T47D (cell line): ENCODE measurements around the gene EGF.

Experiments used
- DNase-seq, 2 experiments: peaks; one replicate each; pipeline versions ENCODE4 v3.0.0 to v3.0.0-alpha.2; 2011 to 2012; ENCODE audit warnings: low read depth in 1 of 2, low spot score in 1 of 2
- JUND ChIP-seq: IDR thresholded peaks from 2 replicates; pipeline ENCODE4 v1.6.1; 2012; ENCODE audit warnings: low read depth
- in situ Hi-C: cut with HindIII; loops from 2 replicates; pipeline ENCODE4 v1.10.0; 2016; ENCODE audit warnings: low sequenced_read_pairs, low pct_unique_long_range_greater_than_20kb

Gene EGF

GRCh38 chr4:109996526-109996925 is 83.8 kb downstream of the EGF start:
- no peak for TF ChIP-seq JUND
- DNase-seq = no peak
- in situ Hi-C loops = no loop called here

DNA sequence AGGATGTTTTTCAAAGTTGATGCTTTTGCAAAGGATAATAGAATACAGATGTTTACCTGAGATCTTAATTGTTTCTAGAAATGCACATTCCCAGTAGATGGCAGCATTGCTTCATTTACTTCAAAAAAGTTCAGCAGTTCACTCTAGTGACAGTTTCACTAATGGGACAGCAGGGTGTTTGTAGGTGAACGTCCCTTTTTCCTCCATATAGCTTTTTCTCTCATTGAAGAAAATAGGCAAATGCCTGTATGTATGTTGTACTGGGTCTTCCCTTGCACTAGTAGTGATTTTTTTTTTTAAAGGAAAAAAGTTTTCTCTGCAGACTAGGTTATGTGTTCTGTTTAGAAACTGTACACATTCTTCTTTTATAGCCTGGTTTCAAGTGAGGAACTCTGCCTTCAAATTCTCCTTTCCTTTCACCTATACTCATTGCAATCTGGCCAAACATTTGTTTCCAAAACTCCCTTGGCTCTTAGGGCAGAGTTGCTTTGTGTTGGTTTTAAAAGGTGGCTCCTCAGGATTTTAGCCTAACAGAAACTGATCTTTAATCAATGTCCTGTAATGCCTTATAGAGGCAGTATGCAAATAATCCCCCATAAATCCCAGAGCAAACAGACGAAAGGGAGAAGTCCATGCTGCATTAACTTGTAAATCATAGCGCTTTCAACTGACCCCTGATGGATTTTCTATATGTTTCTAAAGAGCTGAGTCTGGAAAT is 86.3 kb downstream of the EGF start:
- DNase-seq = peak; percentile 32 to 71
- no peak for TF ChIP-seq JUND
- in situ Hi-C loops = no loop called here

DNA sequence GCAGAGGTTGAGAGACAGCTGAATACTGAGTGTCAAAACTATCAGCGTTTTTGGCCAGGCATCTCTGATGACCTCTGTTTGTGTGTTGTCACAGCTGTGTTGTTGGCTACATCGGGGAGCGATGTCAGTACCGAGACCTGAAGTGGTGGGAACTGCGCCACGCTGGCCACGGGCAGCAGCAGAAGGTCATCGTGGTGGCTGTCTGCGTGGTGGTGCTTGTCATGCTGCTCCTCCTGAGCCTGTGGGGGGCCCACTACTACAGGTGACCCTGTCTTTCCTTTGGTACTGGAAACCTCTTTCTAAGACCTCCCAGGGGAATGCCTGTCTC is 86.9 kb downstream of the EGF start:
- DNase-seq = no peak
- no peak for TF ChIP-seq JUND
- in situ Hi-C loops = no loop called here

GRCh38 chr4:110002326-110002725 is 89.6 kb downstream of the EGF start:
- TF ChIP-seq JUND = no peak
- DNase-seq = no peak
- in situ Hi-C loops = no loop called here

- no peak for TF ChIP-seq JUND
- in situ Hi-C loops = no loop called here
- no peak for DNase-seq
Measured at GRCh38 chr4:110003401-110004187, 90.9 kb downstream of the EGF start.

GRCh38 chr4:110004556-110004955 is 91.9 kb downstream of the EGF start:
- TF ChIP-seq JUND = no peak
- DNase-seq = no peak
- in situ Hi-C loops = no loop called here

DNA sequence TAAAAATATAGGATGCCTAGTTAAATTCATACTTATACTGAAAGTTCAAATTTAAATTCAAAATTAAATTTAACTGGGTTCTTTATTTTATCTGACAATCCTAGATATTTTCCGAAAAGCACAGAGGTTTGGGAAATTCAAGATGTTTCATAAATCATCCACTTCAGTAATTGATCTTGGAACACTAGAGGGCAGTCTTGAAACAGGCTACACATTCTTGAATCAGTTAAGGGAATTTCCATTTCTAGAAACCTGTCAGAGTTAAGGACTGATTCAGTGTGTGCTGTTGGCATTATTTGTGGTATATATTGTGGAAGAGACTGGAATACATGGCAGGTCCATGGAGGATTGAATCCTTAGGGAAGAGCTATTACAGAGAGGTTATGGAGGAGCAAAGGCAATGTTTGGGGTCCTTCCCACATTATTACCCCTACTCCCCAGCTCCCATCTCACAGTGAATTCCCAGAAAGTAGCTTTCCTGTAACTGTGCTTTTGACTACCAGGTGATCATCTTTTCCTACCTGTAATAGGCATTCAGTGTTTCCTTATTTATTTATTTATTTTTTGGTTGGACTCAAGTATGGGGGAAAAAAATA is 92.9 kb downstream of the EGF start:
- no peak for TF ChIP-seq JUND
- peak; percentile 40 to 63 for DNase-seq
- in situ Hi-C loops = no loop called here

- no peak for DNase-seq
- in situ Hi-C loops = no loop called here
- no peak for TF ChIP-seq JUND
Measured at GRCh38 chr4:110007217-110007616, 94.5 kb downstream of the EGF start.

- TF ChIP-seq JUND = no peak
- DNase-seq = no peak
- in situ Hi-C loops = no loop called here
Measured at GRCh38 chr4:110008540-110008939, 95.9 kb downstream of the EGF start.

DNA sequence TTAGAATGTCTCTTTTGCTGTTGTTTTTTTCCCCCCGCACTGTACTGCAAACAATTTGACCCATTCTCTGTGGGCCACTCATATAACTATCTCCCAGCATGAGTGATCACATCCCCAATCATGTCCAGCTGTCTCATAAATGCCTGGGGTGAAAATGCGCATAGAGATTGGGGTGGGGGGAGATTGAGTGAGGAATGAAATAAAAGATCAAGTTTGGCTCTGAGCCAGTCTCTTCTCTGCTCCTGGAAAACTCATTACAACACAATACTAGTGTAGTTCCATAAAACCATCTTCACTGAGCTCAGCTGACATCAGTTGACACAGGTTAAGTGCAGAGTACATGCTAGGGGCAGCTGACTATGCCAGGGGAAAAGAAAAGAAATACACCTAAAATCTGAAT is 96.9 kb downstream of the EGF start:
- in situ Hi-C loops = no loop called here
- no peak for DNase-seq
- TF ChIP-seq JUND = no peak

DNA sequence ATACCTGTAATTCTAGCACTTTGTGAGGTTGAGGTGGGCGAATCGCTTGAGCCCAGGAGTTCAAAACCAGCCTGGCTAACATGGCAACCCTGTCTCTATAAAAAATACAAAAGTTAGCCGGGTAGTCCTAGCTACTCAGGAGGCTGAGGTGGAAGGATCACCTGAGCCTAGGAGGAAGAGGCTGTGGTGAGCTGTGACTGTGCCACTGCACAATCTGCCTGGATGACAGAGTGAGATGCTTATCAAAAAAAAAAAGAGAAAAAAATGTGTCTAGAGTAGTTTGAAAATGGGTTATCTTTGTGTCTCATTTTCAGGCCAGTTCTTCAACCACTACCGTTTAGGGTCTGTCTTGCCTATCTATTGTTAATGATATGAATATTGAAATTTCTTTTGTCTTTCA is 98.1 kb downstream of the EGF start:
- DNase-seq = no peak
- no peak for TF ChIP-seq JUND
- in situ Hi-C loops = no loop called here

DNA sequence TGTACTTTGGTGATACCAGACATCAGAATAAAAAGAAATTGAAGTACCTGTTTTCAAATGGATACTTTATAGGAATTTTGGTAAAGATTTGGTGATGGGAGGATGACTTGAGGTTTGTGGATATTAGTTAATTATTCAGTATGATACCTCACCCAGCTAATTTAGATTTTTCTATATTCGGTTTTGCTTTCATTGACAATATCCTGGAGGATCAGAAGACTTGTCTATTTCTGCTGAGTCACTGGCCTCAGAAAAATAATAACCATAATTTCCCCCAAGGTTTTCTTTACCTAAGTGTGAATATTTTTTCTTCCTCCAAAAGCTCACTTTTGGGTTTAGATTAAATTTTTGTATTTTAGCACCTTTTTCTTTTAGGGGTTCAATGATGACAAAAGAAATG is 100.2 kb downstream of the EGF start:
- in situ Hi-C loops = no loop called here
- no peak for DNase-seq
- no peak for TF ChIP-seq JUND

- no peak for TF ChIP-seq JUND
- in situ Hi-C loops = no loop called here
- no peak for DNase-seq
Measured at GRCh38 chr4:110014233-110014632, 101.5 kb downstream of the EGF start.
